Measurements from ENCODE around the gene INSL4.

GRCh38 chr9:5265939-5266338, 34.7 kb downstream of the INSL4 start:
- TF ChIP-seq CTCF (IDR thresholded peaks at IDR 0.05) (no peak), POLR2A (IDR thresholded peaks at IDR 0.05) (no peak)

Measured in body of pancreas (tissue), 4 donors.